Glutamatergic neuron (in vitro differentiated cells): ENCODE results near the gene FGF14. TPM values are rescaled to one million over a fixed set of nuclear protein-coding genes. Genes with fewer than 3 reads are reported as not detected.
"Not testable (repeated sequence)": the region's sequence is repeated elsewhere in the genome, so short reads cannot be mapped to it uniquely, and the experiment has no call there.

Experiments
- DNase-seq: peaks from one replicate; pipeline ENCODE4 v3.0.0; 2022
- H3K27ac Mint-ChIP-seq: one replicate; pipeline ENCODE4 v1.8.0; 2020; ENCODE audit warnings: mild to moderate bottlenecking, mixed read lengths, inconsistent platforms; ENCODE audit not compliant: unreplicated experiment
- H3K27me3 Mint-ChIP-seq: one replicate; pipeline ENCODE4 v1.8.0; 2020; ENCODE audit warnings: mild to moderate bottlenecking, moderate library complexity, mixed read lengths, inconsistent platforms; ENCODE audit not compliant: unreplicated experiment
- H3K36me3 Mint-ChIP-seq: one replicate; pipeline ENCODE4 v1.8.0; 2020; ENCODE audit warnings: mild to moderate bottlenecking, mixed read lengths, inconsistent platforms; ENCODE audit not compliant: unreplicated experiment
- H3K4me1 Mint-ChIP-seq: one replicate; pipeline ENCODE4 v1.8.0; 2020; ENCODE audit warnings: mild to moderate bottlenecking, low read depth, mixed read lengths, inconsistent platforms; ENCODE audit not compliant: unreplicated experiment
- H3K4me3 Mint-ChIP-seq: one replicate; pipeline ENCODE4 v1.8.0; 2020; ENCODE audit warnings: mild to moderate bottlenecking, mixed read lengths, inconsistent platforms; ENCODE audit not compliant: unreplicated experiment
- H3K9me3 Mint-ChIP-seq: one replicate; pipeline ENCODE4 v1.8.0; 2020; ENCODE audit warnings: mild to moderate bottlenecking, moderate library complexity, mixed read lengths, inconsistent platforms; ENCODE audit not compliant: unreplicated experiment
- CTCF ChIP-seq: fragments of 200-600 bp; sonication (generic); IDR thresholded peaks from one replicate; pipeline ENCODE4 v1.5.0; 2021; ENCODE audit not compliant: partially characterized antibody, unreplicated experiment
- total RNA-seq: library from RNA; stranded (reverse); fragmentation: NEBNext Ultra II Directional; extraction: Animal tissue kit (Norgen Biotek cat#: 25700); gene quantifications from one replicate; pipeline ENCODE4 v1.2.1, GENCODE V29; 2021; ENCODE audit not compliant: unreplicated experiment

The FGF14 gene
- total RNA-seq, 1 donor from 2014 or later = 17.8 TPM

GRCh38 chr13:102138635-102139190 is 263.1 kb downstream of the FGF14 start:
- H3K36me3 Mint-ChIP-seq = no peaks in the 10 kb centered on the region
- H3K27ac Mint-ChIP-seq = no peak overlapping the region
- no peak for DNase-seq
- no peaks in the 10 kb centered on the region for H3K9me3 Mint-ChIP-seq
- no peak overlapping the region for H3K4me3 Mint-ChIP-seq
- no peaks in the 10 kb centered on the region for H3K27me3 Mint-ChIP-seq
- no peak for TF ChIP-seq CTCF
- H3K4me1 Mint-ChIP-seq = peaks cover 3% of the 10 kb centered on the region

GRCh38 chr13:102137904-102138303 is 263.9 kb downstream of the FGF14 start:
- not testable (repeated sequence) for H3K4me3 Mint-ChIP-seq, H3K9me3 Mint-ChIP-seq, H3K27me3 Mint-ChIP-seq, H3K4me1 Mint-ChIP-seq, DNase-seq, H3K27ac Mint-ChIP-seq, H3K36me3 Mint-ChIP-seq

- Mint-ChIP-seq H3K4me3 (no peak overlapping the region), H3K4me1 (peaks cover 3% of the 10 kb centered on the region), H3K27me3 (no peaks in the 10 kb centered on the region), H3K9me3 (no peaks in the 10 kb centered on the region), H3K27ac (no peak overlapping the region), H3K36me3 (no peaks in the 10 kb centered on the region)
- no peak for DNase-seq
- no peak for TF ChIP-seq CTCF
These were observed 265.0 kb downstream of the FGF14 start for GRCh38 chr13:102136735-102137296.

- no peak for TF ChIP-seq CTCF
- Mint-ChIP-seq H3K36me3 (no peaks in the 10 kb centered on the region), H3K4me1 (no peaks in the 10 kb centered on the region), H3K4me3 (no peak overlapping the region), H3K9me3 (no peaks in the 10 kb centered on the region), H3K27me3 (no peaks in the 10 kb centered on the region), H3K27ac (no peak overlapping the region)
- no peak for DNase-seq
These were observed 269.0 kb downstream of the FGF14 start for GRCh38 chr13:102132777-102133295.

GRCh38 chr13:102131246-102131645 is 270.6 kb downstream of the FGF14 start:
- no peaks in the 10 kb centered on the region for H3K9me3 Mint-ChIP-seq
- TF ChIP-seq CTCF = no peak
- DNase-seq = no peak
- H3K4me3 Mint-ChIP-seq = no peak overlapping the region
- H3K27me3 Mint-ChIP-seq = no peaks in the 10 kb centered on the region
- no peak overlapping the region for H3K27ac Mint-ChIP-seq
- H3K36me3 Mint-ChIP-seq = no peaks in the 10 kb centered on the region
- H3K4me1 Mint-ChIP-seq = no peaks in the 10 kb centered on the region
